Activated B cell treated with CpG ODN at 0.5 μM for 24 hours (primary cell): ENCODE results near the gene C20orf96. TPM values are rescaled to one million over a fixed set of nuclear protein-coding genes. Genes with fewer than 3 reads are reported as not detected.

Source experiments
- ATAC-seq: fragments of 200-7000 bp; cut with Tn5 transposase; one replicate; pipeline ENCODE4 v1.10.0; 2021; ENCODE audit warnings: low read depth, mild to moderate bottlenecking, moderate library complexity
- CTCF ChIA-PET: fragments of 350-600 bp; sonication (Branson Sonifier 250); formaldehyde crosslinking; loops from one replicate; lab custom pipeline; 2021; ENCODE audit warnings: antibody characterized with exemption; lab: Charles Lee
- POLR2A ChIA-PET: fragments of 350-600 bp; sonication (Branson Sonifier 250); formaldehyde crosslinking; loops from one replicate; lab custom pipeline; 2021; ENCODE audit warnings: antibody characterized with exemption; lab: Charles Lee
- DNase-seq: peaks from one replicate; pipeline ENCODE4 v3.0.0; 2022
- H3K27ac Mint-ChIP-seq: one replicate; pipeline ENCODE4 v1.8.0; 2020; ENCODE audit warnings: mixed read lengths
- H3K27me3 Mint-ChIP-seq: one replicate; pipeline ENCODE4 v1.8.0; 2021; ENCODE audit warnings: mixed read lengths
- H3K36me3 Mint-ChIP-seq: one replicate; pipeline ENCODE4 v1.8.0; 2021; ENCODE audit warnings: low read depth, mixed read lengths
- H3K4me1 Mint-ChIP-seq: one replicate; pipeline ENCODE4 v1.8.0; 2021; ENCODE audit warnings: mixed read lengths
- H3K4me3 Mint-ChIP-seq: one replicate; pipeline ENCODE4 v1.8.0; 2020; ENCODE audit warnings: mild to moderate bottlenecking, mixed read lengths
- H3K9me3 Mint-ChIP-seq: one replicate; pipeline ENCODE4 v1.8.0; 2020; ENCODE audit warnings: mixed read lengths
- intact Hi-C: fragments of 100-400 bp; cut with micrococcal nuclease; formaldehyde crosslinking; loops from one replicate; pipeline ENCODE4 v1.15.1; 2024
- total RNA-seq: library from RNA; stranded (reverse); gene quantifications from 2 replicates; pipeline ENCODE4 v1.2.3, GENCODE V29; 2022
- TF ChIP-seq, protein P1 (sequence below): fragments of 200-600 bp; IDR thresholded peaks from one replicate; pipeline ENCODE4 v1.8.0; 2022; ENCODE audit warnings: antibody characterized with exemption, mild to moderate bottlenecking

Gene C20orf96
- total RNA-seq, 1 donor from 2014 or later = 5.5 TPM

DNA sequence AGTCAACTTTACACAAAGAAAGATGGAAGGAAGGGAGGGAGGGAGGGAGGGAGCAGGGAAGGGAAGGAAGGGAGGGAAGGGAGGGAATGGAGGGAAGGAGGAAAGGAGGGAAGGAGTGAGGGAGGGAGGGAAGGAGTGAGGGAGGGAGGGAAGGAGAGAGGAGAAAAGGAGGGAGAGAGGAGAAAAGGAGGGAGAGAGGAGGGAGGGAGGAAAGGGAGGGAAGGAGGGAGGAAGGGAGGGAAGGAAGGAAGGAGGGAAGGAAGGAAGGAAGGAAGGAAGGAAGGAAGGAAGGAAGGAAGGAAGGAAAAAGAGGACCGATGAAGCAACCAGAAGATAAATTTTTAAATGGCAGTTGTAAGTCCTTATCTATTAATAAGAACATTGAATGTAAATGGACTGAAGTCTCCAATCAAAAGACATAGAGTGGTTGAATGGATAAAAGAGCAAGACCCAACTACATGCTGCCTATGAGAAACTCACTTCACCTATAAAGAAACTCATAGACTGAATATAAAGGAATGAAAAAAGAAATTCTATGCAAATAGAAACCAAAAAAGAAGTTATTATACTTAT is 69.2 kb downstream of the C20orf96 start:
- no peak overlapping the region for H3K4me3 Mint-ChIP-seq
- no peaks in the 10 kb centered on the region for H3K36me3 Mint-ChIP-seq
- CTCF ChIA-PET = no interaction called here
- DNase-seq (no peak), ATAC-seq (no peak)
- TF ChIP-seq, protein P1, sequence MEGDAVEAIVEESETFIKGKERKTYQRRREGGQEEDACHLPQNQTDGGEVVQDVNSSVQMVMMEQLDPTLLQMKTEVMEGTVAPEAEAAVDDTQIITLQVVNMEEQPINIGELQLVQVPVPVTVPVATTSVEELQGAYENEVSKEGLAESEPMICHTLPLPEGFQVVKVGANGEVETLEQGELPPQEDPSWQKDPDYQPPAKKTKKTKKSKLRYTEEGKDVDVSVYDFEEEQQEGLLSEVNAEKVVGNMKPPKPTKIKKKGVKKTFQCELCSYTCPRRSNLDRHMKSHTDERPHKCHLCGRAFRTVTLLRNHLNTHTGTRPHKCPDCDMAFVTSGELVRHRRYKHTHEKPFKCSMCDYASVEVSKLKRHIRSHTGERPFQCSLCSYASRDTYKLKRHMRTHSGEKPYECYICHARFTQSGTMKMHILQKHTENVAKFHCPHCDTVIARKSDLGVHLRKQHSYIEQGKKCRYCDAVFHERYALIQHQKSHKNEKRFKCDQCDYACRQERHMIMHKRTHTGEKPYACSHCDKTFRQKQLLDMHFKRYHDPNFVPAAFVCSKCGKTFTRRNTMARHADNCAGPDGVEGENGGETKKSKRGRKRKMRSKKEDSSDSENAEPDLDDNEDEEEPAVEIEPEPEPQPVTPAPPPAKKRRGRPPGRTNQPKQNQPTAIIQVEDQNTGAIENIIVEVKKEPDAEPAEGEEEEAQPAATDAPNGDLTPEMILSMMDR = no peak
- no peaks in the 10 kb centered on the region for H3K9me3 Mint-ChIP-seq
- POLR2A ChIA-PET = no interaction called here
- no peaks in the 10 kb centered on the region for H3K4me1 Mint-ChIP-seq
- intact Hi-C loops = no loop called here
- no peak overlapping the region for H3K27ac Mint-ChIP-seq
- peaks cover 27% of the 10 kb centered on the region for H3K27me3 Mint-ChIP-seq

Other genes with a start within 250 kb of the C20orf96 start
- not detected in 2 replicates for gene DEFB125, start 203.1 kb downstream of the C20orf96 start, total RNA-seq
- not detected in 2 replicates for gene DEFB126, start 148.2 kb downstream of the C20orf96 start, total RNA-seq
- gene DEFB127, start 133.3 kb downstream of the C20orf96 start, total RNA-seq = not detected in 2 replicates
- gene DEFB128, start 101.0 kb downstream of the C20orf96 start, total RNA-seq = not detected in 2 replicates
- not detected in 2 replicates for gene DEFB129, start 63.5 kb downstream of the C20orf96 start, total RNA-seq
- gene DEFB132, start 33.0 kb downstream of the C20orf96 start, total RNA-seq = not detected in 2 replicates
- gene ZCCHC3, start 6.8 kb upstream of the C20orf96 start, total RNA-seq = 25.9 and 28.1 TPM in 2 replicates
- 6.1 and 6.2 TPM in 2 replicates for gene SOX12, start 34.8 kb upstream of the C20orf96 start, total RNA-seq
- 7.6 and 12.8 TPM in 2 replicates for gene NRSN2, start 56.4 kb upstream of the C20orf96 start, total RNA-seq
- gene TRIB3, start 90.0 kb upstream of the C20orf96 start, total RNA-seq = 13.3 and 14.0 TPM in 2 replicates
- gene RBCK1, start 117.5 kb upstream of the C20orf96 start, total RNA-seq = 92.7 and 100 TPM in 2 replicates
- 21.4 and 24.1 TPM in 2 replicates for gene TBC1D20, start 171.8 kb upstream of the C20orf96 start, total RNA-seq